Endometrial microvascular endothelial cells (primary cell): ENCODE data around the gene MTARC1. TPM values are rescaled to one million over a fixed set of nuclear protein-coding genes. Genes with fewer than 3 reads are reported as not detected.

Source experiments
- in situ Hi-C: cut with HindIII; loops from 2 replicates; pipeline ENCODE4 v1.10.0; 2017; ENCODE audit warnings: low sequenced_read_pairs, low pct_unique_long_range_greater_than_20kb; ENCODE audit errors: inconsistent ontology term
- total RNA-seq: library from RNA; depleted of rRNA; stranded (reverse); fragments of >200 nt; gene quantifications from one replicate; pipeline ENCODE4 v1.2.3, GENCODE V29; 2015; ENCODE audit errors: inconsistent ontology term

MTARC1 gene
- total RNA-seq, 1 donor from 2014 or later: 1.6 TPM

GRCh38 chr1:220824031-220824989, 37.6 kb downstream of the MTARC1 start:
- in situ Hi-C loops: no loop called here

- in situ Hi-C loops: no loop called here
These were observed 39.3 kb downstream of the MTARC1 start for GRCh38 chr1:220825819-220826551.

- in situ Hi-C loops: no loop called here
These were observed 40.0 kb downstream of the MTARC1 start for GRCh38 chr1:220826729-220827128.

- in situ Hi-C loops: no loop called here
These were observed 40.9 kb downstream of the MTARC1 start for GRCh38 chr1:220827445-220828178.

GRCh38 chr1:220828179-220828490, 41.4 kb downstream of the MTARC1 start:
- in situ Hi-C loops: no loop called here

- in situ Hi-C loops: no loop called here
These were observed 42.4 kb downstream of the MTARC1 start for GRCh38 chr1:220828950-220829586.

GRCh38 chr1:220833436-220833835, 46.7 kb downstream of the MTARC1 start:
- in situ Hi-C loops: loop anchor here (5.0 kb wide), 1 partner anchor 54 kb away; no protein-coding TSS in a partner anchor

- in situ Hi-C loops: loop anchor here (5.0 kb wide), 1 partner anchor 53 kb away; no protein-coding TSS in a partner anchor
These were observed 47.6 kb downstream of the MTARC1 start for GRCh38 chr1:220834155-220834870.

Other genes starting within 250 kb of the MTARC1 start
- 25.2 TPM for gene C1orf115, start 96.5 kb upstream of the MTARC1 start, total RNA-seq
- 4.6 TPM for gene MTARC2, start 38.6 kb upstream of the MTARC1 start, total RNA-seq
- gene HLX, start 92.5 kb downstream of the MTARC1 start, total RNA-seq: 16.1 TPM